Stimulated activated CD4-positive, alpha-beta T cell treated with anti-CD3 and anti-CD28 coated beads, Interleukin-15, amount 100 ng/mL, for 48 hours (primary cell): ENCODE results near the gene UBE2O.
A peak's percentile ranks its signal among the peaks of the same experiment; 100 is the strongest.

Source experiments
- DNase-seq, 2 donors: peaks; one replicate each; pipeline ENCODE4 v3.0.0-alpha.2; 2020; ENCODE audit warnings: low read depth in 2 of 2

The UBE2O gene

GRCh38 chr17:76414334-76415295 is 38.3 kb downstream of the UBE2O start:
- DNase-seq: no peak

GRCh38 chr17:76411247-76411646 is 41.7 kb downstream of the UBE2O start:
- no peak for DNase-seq

GRCh38 chr17:76410328-76410965 is 42.5 kb downstream of the UBE2O start:
- no peak for DNase-seq

GRCh38 chr17:76408037-76408849 is 44.7 kb downstream of the UBE2O start:
- DNase-seq: peak in 1 of 2 donors; percentile 59

- DNase-seq: no peak
Measured at GRCh38 chr17:76407509-76407908, 45.4 kb downstream of the UBE2O start.

GRCh38 chr17:76405967-76406647 is 46.8 kb downstream of the UBE2O start:
- DNase-seq: no peak

GRCh38 chr17:76405607-76405966 is 47.4 kb downstream of the UBE2O start:
- no peak for DNase-seq

- DNase-seq: no peak
Measured at GRCh38 chr17:76404976-76405563, 47.9 kb downstream of the UBE2O start.

- DNase-seq: no peak
Measured at GRCh38 chr17:76404256-76404655, 48.7 kb downstream of the UBE2O start.

GRCh38 chr17:76402711-76403110 is 50.2 kb downstream of the UBE2O start:
- no peak for DNase-seq

GRCh38 chr17:76399175-76400172 is 53.5 kb downstream of the UBE2O start:
- no peak for DNase-seq

GRCh38 chr17:76398523-76399174 is 54.3 kb downstream of the UBE2O start:
- DNase-seq: no peak

- DNase-seq: peak; percentile 73 to 84
Measured at GRCh38 chr17:76397687-76398522, 55.0 kb downstream of the UBE2O start.

GRCh38 chr17:76397184-76397583 is 55.8 kb downstream of the UBE2O start:
- no peak for DNase-seq

- no peak for DNase-seq
Measured at GRCh38 chr17:76395980-76396379, 57.0 kb downstream of the UBE2O start.

- DNase-seq: no peak
Measured at GRCh38 chr17:76394166-76394565, 58.8 kb downstream of the UBE2O start.

- no peak for DNase-seq
Measured at GRCh38 chr17:76391200-76391715, 61.7 kb downstream of the UBE2O start.

GRCh38 chr17:76390003-76390421 is 62.9 kb downstream of the UBE2O start:
- DNase-seq: no peak
